Activated naive CD4-positive, alpha-beta T cell (primary cell): ENCODE measurements around the gene PDGFRB.
A peak's percentile ranks its signal among the peaks of the same experiment; 100 is the strongest.

Experiments used
- DNase-seq, 4 experiments: peaks; one replicate each; lab custom pipeline; 2025; lab: John Stamatoyannopoulos, UW

Gene PDGFRB

DNA sequence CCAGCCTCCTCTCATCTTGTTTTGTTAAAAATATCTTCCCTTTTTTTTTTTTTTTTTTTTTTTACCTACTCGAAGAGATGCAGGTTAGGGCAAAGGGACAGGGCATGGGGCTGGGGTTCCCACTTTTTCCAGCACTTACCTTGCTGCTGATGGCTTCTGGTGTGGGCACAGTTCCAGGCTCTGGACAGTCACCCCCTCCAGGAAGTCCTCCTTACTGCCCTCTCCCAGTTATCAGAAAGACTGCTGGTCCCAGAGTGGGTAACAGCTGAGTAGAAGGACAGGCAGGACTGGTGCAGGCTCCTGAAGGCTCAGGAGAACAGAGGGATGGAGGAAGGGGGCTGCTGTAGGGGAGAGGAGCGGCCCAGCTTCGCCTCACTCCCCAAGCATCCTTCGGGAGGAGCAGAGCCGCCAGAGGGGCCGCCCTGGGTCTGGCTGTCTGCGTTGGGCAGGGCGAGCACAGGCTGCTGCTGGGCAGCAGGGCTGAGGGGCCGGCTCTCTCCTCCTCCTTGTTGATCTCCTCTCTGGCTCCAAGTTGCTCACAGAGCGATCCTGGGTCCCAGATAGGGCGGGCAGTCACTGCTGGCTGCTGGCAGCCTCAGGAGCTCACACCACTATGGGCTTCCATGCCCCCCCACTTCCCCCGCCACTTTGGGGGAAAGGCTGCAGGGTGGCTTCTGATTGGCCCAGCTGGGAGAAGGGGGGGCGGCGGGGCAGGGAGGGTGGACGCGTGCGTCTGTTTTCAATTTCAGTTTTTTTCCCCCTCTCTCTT, at the start of gene PDGFRB:
TSS of gene PDGFRB (minus strand) at position 588 of the 769 bp plus-strand sequence. CDS start 18,798 bp downstream, outside the sequence.
- peak in 2 of 4 experiments; percentile 3 to 10 for DNase-seq

DNA sequence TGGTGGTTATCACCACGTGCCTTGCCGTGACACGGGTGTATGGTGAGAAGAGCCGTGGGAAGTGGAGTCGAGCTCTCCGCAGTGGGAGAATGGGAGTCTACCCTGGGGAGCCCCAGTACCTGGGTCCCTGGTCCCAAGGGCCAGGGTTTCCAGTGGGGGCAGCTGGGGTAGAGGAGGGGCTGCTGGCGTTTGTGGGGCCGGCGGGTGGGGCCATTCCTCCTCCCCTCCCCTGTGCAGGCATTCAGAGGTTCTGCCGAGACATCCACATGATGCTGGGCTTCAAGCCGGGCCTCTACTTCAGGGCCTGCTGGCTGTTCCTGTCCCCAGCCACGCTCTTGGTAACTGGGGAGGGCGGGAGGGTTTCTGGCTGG, 48.9 kb upstream of the PDGFRB start:
- DNase-seq = no peak

DNA sequence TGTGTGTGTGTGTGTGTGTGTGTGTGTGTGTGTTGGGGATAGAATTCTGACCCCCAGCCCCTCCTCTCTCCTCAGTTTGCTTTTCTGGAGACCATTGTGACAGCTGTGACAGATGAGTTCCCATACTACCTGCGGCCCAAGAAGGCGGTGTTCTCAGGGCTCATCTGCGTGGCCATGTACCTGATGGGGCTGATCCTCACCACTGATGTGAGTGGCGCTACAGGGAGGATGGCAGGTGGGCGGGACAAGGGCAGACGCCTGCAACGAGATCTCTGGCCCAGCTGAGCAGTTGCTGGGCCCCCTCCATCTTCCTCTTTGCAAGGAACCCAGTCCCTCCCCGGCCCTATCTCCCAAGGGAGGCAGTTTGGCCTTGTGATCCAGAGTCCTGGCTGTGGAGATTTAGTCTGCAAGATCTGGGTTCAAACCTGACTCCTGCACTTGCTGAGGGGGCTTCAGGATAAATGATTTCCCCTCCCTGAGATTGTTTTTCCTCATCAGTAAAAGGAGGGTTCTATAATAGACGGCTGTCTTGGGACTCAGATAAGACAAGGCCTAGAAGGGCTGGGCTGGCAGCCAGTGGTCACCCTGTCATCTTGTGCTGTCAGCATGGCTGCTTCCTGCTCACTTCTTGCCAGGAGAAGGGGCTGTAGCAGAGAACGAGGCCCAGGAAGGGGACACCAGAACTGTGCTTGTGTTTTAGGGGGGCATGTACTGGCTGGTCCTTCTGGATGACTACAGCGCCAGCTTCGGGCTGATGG, 48.4 kb upstream of the PDGFRB start:
- DNase-seq = no peak

DNA sequence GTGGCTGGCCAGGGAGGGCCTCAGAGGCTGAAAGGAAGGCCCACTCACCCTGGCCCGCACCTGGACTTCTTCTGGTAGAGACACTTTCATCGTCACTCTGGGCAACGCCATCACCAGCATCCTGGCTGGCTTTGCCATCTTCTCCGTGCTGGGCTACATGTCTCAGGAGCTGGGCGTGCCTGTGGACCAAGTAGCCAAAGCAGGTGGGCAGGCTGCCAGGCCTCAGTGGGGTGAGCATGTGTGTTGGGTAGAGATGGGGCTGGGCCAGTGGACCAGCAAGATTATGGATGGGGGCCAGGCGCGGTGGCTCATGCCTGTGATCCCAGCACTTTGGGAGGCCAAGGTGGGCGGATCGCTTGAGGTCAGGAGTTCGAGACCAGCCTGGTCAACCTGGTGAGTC, 46.9 kb upstream of the PDGFRB start:
- no peak for DNase-seq

DNA sequence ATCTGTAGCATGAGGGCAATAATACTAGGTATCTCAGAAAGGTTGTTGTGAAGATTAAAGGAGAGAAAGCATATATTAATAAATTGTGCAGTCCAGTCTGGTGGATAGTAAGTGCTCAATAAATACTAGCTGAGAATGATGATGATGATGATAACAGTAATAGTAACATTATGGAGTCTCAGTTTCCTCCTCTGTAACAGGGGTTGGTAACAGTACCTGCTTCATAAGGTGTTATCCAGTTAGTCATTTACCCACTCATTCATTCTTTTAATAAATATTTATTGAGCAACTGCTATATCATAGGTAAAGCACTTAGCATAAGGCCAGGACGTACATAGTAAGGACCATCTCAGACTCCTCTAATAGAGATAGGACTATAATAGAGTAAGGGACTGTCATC, 41.8 kb upstream of the PDGFRB start:
- no peak for DNase-seq

DNA sequence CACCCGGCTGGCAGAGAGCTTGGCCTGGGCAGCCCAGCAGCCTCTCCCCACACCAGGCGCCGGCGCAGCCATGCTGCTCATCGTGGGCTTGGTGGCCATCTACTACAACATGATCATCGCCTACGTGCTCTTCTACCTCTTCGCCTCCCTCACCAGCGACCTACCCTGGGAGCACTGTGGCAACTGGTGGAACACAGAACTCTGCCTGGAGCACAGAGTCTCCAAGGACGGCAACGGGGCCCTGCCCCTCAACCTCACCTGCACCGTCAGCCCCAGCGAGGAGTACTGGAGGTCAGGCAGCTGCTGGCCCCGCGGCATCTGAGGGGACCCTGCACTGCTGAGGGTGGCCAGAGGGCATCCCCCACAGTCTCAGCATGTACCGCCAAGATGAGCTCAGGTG, 41.3 kb upstream of the PDGFRB start:
- DNase-seq = no peak

DNA sequence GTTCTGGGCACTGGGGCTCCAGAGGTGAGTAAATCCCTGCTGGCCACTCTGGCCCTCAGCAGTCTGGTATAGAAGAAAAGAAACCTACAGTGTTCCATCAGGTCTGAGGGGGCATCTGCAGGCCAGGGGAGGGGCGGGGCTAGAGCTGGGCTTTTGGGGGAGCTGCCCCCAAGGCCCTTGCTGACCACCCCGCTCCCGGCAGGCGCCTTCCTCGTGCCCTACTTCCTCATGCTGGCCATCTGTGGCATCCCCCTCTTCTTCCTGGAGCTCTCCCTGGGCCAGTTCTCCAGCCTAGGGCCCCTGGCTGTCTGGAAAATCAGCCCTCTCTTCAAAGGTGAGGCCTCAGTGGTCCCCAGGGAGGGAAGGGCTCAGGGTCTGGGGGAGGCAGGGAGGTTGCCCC, 40.9 kb upstream of the PDGFRB start:
- DNase-seq = no peak

DNA sequence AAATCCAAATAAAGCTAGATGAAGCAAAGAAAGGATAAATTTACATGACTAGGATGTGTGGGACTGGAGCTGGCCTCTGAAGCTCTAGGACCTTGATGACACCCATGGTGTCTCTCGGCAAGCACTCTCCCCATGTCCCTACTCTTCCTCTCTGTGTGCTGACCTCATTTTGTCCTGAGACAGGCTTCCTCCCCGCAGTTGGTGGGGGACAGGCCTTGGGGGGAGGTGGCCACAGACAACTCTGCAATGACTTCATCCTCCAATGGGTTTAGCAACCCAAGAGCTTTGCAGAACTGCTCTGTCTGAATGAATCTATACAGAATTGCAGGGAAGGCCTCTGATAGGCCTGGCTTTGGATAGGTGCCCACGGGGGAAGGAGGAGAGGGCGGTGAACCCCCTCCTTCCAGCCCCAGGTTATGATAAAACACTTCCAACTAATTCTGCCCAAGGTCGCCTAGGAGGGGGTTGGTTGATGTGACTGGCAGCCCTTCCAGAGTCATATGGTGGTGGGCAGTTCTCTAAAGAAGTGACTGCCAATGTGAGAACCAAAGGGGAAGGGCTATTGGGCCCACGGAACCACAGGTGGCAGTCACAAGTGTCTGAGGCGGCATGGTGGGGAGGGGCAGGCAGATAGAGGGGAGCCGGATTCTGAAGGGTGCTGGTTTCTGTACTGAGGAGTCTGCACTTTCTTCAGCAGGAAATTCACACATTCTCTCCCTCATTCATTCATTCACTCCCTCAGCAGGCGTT, 40.3 kb upstream of the PDGFRB start:
- DNase-seq = no peak

DNA sequence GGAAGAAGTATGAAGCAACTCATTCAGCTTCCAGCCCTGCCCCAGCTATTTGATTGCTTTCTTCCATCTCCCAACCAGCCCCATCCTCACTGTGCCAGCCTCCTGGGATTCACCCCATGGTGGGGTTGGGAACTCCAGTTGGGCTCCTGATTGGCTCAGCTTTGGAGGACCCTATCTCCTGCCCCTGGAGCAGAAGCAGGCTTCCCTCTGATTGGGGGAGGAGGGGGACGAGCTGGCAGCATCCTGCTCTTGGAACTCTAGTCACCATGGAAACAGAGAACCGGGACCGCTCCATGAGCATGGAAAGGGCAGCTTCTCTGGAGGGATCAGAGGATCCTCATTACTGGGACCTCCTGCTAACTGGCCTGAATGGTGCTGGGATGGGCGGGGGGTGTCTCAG, 36.8 kb upstream of the PDGFRB start:
- DNase-seq = no peak

DNA sequence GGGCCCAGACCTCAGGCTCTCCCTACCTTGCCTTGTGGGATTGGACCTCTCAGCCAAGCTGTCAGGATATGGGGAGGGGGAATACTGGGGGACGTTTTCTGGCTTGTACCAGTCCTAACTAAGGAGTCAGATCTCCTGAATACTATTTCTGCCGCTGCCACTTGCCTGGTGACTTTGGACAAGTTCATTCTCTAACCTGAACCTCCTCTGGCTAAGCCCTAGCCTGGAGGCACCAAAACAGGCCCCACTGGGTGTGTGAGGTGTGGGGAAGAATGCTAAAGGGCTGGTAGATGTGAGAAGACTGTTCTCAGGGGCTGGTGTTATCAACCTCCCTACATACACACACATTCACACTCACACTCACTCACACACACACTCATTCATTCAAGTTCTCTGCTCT, 35.3 kb upstream of the PDGFRB start:
- DNase-seq = no peak

DNA sequence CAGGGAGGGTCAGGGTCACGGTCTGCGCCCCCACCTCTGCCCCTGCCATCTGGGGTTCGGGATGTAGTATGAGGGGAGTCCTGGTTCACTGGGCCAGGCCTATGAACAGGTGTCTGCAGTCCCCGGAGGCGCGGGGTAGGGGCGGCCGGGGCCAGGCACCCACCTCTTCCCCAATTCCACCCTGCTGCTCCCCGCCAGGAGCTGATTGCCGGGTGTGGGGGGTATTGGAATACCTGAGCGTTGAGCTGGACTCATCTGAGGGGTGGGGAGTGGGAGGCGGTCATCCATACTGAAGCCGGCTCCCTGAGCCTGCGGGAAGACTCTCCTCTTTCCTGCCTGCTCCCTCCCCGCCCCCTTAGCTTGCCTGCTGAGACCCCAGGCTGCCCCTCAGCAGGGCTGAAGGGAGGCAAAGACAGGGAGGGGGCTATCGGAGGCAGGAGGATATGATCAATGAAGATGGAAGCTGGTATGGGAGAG, 34.9 kb upstream of the PDGFRB start:
- no peak for DNase-seq

DNA sequence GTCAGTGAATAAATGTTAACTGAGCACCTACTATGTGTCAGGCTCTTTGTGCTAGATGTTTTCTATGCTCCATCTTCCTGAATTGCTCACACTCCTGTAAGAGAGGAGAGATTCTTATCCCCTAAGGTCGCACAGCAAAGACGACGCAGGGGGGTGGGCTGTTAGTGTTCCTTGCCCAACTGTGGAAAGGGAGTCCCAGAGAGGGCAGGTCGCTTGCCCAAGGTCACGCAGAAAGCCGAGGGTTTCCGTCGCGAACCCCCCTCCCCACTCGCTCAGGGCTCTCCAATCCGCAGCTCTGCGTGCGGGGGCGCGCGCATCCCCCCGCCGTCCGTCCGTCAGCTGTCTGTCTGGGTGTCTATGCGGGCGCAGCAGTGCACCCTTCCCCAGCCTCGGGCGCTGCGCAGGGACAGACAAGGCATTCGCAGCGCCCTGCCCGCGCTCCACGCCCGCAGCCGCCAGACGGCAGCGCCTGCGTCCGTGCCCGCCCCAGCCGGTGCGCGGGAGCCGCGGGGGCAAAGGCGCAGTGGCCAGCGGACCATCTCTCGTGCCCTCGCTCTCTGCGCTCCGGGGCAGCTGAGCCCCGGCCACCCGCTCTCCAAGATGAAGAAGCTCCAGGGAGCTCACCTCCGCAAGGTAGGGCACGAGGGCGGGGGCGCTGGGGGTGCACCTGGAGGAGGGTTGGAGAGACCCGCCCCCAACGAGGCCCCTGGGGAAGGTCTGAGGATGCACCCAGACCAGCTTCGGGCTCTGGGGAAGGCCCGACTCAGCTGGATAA, 34.3 kb upstream of the PDGFRB start, which contains the start of gene SLC6A7:
TSS of gene SLC6A7 (plus strand) at position 335 of the 775 bp plus-strand sequence. CDS start at position 601, 266 bp downstream.
- DNase-seq = no peak

DNA sequence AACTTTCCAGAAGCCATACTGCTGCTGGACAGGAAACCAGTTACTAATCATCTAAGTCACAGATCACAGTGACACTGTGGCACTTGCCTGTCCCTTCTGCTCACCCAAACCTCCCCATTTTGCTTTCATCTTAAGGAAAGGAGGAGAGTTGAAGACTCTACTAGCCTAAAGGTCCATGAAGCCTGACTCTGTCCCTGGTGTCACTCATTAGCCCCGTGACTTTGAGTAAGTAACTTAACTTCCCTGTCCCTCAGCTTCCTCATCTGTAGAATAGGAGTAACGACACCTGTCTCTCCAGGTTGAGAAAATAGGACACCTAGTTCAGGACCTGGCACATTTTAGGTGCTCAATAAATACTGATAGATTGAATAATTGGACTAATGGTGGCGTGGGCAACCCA, 33.7 kb upstream of the PDGFRB start:
- DNase-seq = no peak

DNA sequence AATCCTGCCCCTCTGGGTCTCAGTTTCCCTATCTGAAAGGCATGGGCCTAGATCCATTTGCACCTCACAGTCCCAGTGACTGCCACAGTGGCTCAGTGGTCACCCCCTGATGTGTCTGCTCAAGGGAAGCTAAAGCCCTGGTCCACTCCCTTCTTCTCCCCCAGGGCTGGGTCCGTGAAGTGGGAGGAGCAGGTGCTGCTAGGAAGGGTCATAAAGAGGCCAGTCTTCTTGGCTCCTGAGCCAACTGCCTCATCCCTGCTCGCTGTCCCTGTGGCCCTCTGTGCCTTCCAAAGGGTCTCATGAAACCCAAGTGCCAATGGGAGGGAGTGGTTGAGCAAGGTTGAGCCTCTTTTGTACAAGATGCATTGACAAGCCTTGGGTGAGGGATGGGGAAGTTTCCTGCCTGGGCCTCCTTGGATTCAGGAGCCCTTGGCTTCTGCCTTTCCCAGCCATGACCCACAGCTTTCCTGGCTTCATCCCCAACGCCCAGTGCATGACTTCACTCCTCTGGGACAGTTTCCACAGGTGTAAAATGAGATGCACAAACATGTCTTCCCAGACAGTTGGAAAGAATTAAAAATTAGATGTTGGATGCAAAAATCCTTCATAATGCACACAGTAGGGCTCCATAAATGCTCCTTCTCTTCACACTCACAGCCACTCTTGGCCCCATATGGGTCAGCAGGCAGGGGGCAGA, 32.6 kb upstream of the PDGFRB start:
- DNase-seq = no peak

DNA sequence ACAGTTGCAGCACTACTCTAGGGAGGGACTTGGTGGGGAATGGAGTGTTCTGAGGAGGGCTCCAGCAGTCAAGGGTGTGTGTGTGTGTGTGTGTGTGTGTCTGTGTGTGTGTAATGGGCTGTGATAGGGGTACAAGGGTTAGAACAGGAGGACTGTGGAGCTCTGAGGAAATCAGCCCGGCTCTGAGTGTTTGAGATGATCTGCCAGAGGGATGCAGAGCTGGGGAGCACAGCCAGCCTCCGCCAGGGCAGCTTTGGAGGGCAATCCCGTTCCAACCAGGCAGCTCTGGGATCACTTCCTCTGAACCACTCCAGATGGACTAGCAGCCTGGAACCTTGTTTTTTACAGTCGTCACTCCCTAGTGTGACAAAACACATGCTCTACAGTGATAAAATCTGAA, 31.3 kb upstream of the PDGFRB start:
- DNase-seq = no peak

DNA sequence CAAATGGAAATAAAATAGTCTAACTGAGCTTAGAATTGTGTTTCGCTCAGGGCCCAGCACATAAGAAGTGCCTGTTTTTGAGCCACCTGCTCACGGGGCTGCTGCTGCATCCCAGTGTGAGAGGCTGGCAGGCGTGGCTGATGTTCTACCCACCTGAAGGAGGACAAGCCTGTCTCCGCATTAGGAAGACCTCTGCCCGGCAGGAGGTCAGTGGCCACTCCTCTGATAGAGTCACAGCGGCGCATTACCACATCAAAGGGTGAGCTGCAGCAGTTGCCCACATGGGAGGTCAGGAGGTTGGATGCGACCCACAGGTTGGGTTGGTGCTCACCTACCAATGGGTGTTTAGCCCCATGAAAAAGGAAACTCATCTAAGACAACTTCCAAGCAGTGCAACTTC, 30.5 kb upstream of the PDGFRB start:
- no peak for DNase-seq

DNA sequence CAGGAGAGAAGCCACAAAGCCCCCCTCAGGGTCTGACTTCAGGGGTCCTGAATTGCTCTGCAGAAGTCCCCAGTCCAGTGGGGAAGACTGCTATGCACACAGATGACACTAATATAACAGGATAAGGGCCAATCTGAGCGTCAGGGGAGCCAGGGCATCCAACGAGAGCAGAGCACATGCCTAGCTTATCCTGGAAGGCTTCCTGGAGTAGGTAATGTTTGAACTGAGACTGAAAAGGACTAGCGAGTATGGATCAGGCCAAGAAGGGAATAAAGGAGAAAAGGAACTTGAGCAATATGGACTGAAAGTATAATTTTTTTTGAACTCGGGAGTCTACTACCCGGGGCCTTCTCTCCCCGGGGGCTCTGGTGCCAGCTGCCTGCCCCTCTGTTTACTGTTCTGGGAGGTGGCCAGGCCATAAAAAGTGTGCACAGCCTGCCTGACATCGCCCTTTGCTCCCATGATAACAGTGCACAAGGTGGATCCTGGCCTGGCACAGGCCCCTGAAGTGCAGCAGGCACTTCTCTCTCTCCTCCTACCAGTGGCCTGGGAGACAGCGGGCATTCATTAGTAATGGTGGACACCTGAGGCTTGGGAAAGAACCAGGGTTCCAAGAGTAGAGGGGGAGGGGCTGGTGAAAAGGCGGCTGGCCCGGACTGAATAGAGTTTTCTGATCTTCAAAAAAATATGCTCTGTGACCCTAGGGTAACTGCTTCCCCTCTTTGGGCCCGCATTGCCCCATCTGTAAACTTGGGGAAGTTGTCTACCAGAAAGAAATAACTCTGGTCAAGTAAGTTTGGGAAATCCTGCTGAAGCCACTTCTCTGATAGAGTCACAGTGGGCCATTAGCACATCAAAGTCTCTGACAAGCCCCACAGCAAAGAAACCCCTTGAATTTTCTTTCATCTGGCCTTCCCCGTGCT, 29.6 kb upstream of the PDGFRB start:
- DNase-seq = no peak

DNA sequence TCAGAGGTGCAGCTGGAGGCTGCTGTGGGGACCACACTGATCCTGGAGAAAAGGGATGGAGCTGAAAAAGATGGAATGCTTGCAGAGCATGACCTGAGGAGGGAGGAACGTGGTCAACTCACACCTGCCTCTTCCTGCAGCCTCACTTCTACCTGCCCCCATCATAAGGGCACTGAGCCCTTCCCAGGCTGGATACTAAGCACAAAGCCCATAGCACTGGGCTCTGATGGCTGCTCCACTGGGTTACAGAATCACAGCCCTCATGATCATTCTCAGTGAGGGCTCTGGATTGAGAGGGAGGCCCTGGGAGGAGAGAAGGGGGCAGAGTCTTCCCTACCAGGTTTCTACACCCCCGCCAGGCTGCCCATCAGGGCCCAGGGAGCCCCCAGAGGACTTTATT, 28.4 kb upstream of the PDGFRB start:
- no peak for DNase-seq

DNA sequence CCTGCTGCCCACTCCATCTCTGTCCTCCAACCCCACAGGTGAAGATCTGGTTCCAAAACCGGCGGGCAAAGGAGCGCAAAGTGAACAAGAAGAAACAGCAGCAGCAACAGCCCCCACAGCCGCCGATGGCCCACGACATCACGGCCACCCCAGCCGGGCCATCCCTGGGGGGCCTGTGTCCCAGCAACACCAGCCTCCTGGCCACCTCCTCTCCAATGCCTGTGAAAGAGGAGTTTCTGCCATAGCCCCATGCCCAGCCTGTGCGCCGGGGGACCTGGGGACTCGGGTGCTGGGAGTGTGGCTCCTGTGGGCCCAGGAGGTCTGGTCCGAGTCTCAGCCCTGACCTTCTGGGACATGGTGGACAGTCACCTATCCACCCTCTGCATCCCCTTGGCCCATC, 27.8 kb upstream of the PDGFRB start:
- no peak for DNase-seq

DNA sequence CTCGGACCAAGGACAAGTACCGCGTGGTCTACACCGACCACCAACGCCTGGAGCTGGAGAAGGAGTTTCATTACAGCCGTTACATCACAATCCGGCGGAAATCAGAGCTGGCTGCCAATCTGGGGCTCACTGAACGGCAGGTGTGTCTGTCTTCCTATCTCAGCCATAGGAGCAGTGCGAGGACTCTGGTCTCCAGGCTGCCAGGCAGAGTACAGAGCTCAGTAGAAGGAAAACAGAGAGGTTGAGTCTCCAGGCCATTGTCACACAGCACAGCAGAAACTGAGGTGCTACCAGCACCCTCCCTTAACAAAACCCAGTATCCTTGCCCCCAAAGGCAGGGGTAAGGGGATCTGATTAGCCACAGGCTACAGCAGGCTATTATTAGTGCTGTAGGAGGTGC, 27.1 kb upstream of the PDGFRB start:
- DNase-seq = no peak
